GM12801 (cell line): Measurements from ENCODE around the gene KCNK15.

Source experiments
- CTCF ChIP-seq: IDR thresholded peaks from one replicate; pipeline ENCODE4 v1.5.1; 2011; ENCODE audit warnings: control low read depth; ENCODE audit not compliant: insufficient read length; ENCODE audit errors: extremely low read depth

KCNK15 gene

DNA sequence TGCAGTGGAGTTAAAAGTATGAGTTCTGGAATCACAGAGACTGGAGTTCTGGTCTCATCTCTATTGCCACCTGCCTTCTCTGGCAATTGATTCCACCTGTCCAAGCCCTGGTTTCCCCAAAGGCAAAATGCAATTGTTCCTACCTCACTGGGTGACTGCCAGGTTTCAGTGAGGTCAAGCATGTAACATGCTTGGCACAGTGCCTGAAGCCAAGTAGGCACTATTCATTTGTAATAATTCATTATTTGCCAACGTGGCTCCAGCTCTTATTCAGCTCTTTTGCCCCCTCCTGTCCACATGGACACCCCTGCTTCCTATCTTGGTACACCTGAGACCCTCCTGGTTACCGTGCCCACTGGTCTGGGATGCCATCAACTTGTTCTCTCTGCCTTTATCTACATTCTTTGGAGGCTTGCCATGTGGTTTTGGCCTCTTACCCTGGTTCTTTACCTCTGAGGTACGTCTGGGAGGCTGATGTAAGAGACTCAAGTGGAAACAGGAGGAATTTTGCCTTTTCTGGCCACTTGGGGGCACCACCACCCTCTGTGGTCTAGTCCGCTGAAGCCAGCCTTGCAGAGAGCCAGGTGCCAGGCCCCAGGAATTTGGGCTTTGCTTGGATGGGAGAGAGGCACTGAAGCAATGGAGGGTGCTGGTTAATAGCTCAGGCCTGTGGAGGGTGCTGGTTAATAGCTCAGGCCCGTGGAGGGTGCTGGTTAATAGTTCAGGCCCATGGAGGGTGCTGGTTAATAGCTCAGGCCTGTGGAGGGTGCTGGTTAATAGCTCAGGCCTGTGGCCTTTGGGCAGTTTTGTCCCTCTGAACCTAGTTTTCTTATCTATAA is 1.7 kb downstream of the KCNK15 start:
- TF ChIP-seq CTCF: no peak

GRCh38 chr20:44748005-44748370 is 2.3 kb downstream of the KCNK15 start:
- TF ChIP-seq CTCF: no peak

- no peak for TF ChIP-seq CTCF
These were observed 4.6 kb downstream of the KCNK15 start for GRCh38 chr20:44750081-44750805.

- no peak for TF ChIP-seq CTCF
These were observed 6.7 kb downstream of the KCNK15 start for GRCh38 chr20:44752099-44752931.

DNA sequence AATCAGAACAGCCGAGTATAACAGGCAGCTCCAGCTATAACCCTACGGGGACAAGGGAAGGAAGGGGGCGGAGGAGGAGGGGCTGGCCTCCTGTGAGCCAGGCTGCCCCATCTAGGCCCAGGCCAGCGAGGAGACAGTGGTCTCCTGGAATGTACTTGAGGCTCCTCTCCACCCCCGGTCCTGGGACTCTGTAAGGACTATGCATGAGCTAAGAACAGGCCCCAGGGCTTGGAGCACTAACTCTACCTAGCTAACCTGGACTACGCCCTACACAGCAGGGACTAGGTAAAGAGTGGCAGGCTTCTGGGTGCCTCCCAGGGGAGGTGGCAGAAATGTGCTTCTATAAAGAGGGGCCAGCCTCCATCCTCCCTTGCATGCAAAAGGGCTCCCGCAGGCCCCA is 8.9 kb downstream of the KCNK15 start:
- no peak for TF ChIP-seq CTCF

DNA sequence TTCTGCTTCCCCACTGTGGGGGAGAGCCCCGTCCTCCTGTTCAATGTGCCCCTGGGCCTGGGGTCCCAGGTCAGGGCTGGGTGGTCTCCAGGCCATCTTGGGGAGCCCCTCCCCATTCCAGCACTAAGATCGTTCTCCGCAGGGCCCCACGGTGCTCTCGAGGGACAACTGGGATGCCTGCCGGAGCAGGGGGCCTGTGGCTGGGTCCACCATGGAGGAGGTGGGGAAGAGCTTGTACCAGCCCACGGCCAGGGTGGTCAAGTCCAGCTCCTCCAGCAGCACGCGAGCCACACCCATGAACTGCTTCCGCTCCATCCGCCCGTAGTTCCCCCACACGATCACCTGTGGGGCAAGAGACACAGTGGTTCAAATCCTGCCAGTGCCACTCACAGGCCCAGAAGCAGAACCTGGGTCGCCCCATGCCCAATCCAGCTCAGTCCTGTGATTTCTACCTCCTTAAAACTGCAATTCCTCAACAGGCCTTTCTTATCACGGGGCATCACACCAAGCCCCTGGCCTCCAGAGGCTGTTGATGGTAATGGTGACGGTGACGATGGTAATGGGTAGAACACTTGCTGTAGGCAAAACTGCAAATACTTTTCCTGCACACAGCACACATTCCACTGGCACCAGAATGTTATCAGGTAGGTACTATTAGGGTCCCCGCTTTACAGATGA is 10.5 kb downstream of the KCNK15 start:
- TF ChIP-seq CTCF: no peak
